G401.6 (cell line): ENCODE results near the gene PPP3CB.

Source experiments
- FAIRE-seq: peaks from 2 replicates; lab custom pipeline; 2012; peaks lifted over from hg19 to GRCh38; lab: Jason Lieb, UNC

The PPP3CB gene

DNA sequence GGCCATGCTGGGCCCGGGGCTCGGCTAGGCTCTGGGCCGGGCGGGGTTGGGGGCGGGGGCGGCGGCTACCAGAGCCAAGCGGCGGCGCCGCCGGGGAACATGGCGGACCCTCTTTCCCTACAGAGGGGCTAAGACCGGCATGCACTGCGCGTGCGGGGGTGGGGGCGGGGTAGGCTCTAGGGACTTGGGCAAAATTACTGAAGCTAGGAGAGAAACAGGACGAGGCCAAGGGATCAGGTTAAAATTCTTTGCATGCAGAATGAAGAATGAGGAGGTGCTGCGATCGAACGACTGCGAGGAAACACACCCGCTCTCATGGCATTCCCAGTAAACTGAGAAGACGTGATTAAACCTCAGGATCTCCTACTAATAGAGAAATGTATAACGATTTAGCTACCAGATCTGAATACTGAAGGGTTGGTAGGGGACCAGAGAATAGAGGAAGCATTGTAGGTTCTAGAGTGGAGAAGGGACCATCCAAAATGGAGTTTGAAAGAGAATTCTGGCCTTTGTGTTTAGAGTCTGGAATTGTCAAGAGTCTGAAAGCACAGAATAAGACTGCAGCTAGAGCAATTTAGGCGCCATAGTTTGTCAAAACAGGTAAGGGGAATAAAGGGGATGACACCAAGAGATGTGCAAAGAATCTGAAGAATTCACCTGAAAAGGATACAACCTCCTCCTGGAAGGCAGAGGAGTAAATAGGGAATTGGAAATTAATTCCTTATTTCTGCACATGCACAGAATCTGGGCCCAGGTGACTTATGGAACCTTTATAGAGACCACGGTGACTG lies at the start of gene PPP3CB:
Gene PPP3CB, minus strand, starts transcription at position 141 of the 791 bp plus-strand sequence. Its CDS starts 135 bp downstream, at position 6.
- FAIRE-seq: peak; percentile 83

DNA sequence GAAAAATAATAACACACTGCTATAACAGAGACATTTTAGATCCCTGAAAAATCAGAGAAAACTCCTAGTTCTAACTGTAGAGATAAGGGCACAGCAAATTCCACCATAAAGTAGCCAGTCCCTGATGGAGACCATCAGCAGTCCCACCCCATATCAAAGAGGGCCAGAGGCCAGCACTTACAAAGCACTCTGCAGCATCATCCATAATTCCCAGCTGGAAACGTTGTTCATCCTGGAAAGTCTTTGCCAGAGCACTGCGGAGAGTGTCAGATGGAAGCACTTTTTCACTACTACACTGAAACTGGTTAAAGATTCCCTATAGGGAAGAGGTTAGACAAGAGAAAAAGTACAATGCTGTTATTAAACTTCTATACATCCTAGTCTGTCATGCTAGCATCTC lies 49.5 kb upstream of the PPP3CB start:
- no peak for FAIRE-seq

DNA sequence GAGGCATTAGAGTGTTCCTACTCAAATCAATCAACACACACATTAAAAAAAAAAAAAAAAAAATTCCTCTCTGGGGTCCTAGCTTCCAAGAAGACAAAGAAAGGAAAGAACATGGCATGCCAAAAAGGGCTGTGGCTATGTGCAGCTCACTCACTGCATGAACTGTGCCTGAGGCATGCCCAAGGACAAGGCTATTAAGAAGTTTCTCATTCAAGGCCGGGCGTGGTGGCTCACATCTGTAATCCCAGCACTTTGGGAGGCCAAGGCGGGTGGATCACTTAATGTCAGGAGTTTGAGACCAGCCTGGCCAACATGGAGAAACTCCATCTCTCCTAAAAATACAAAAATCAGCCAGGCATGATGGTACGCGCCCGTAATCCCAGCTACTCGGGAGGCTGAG lies 41.9 kb upstream of the PPP3CB start:
- FAIRE-seq: no peak

DNA sequence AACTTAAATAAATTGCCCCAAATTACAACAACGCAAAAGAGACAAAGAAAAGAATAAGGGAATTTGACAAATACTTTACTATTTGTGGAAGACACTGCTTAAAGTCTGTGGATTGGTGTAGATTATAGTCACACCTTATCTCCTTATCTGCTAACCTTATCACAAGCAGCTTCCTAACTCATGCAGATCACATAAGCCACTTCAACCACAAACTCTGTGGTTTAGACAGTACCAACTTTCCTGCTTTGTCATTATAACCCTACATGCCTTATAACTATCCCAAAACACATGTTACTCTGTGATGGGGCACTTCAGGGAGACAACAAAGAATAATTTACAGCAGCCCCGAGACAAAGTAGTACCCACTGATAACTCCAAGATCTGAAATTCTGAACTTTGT lies 41.5 kb upstream of the PPP3CB start:
- no peak for FAIRE-seq

DNA sequence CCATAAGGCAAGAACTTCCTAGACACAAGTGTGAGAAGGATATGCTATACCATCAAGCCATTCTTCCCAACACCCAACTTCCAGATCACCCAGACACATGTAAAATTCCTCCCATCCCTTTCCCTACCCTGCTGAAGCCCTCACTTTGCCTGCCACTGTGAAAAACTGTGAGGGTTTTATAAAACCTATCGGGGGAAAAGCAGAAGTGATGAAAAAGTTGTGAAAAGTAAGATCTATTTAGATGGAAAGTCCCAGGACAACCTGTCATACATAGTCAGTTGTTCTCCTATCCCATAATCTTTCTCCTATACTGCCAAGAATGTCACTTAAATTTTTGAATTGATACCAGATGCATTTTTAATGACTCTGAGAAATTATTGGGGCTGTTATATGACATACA lies 39.0 kb upstream of the PPP3CB start:
- FAIRE-seq: no peak

DNA sequence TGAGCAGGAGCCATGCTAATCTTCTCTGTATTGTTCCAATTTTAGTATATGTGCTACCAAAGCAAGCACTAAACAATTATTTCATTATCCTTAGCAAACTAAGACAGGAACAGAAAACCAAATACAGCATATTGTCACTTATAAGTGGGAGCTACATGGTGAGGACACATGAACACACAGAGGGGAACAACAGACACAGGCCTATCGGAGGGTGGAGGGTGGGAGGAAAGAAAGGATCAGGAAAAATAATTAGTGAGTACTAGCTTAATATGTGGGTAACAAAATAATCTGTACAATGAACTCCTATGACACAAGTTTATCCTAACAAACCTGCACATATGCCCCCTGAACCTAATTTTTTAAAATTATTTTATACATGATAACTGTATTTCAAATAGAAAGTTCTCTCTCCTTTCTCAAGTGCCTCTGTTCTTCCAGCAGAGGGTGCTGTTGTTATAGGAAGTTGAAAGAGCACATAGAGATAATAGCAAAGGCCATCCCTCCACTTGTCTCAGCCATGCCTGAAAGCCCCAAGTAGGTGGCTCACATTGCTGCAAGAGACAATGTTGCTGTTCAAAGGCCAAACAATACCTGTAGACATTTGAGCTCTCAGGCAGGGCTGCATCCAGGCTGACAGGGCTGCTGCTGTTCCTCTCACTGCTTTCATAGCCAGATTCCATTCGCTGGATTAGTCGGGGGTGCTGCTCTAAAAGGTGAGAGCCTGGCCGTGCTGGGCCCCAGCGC lies 33.4 kb upstream of the PPP3CB start:
- FAIRE-seq: peak; percentile 93

DNA sequence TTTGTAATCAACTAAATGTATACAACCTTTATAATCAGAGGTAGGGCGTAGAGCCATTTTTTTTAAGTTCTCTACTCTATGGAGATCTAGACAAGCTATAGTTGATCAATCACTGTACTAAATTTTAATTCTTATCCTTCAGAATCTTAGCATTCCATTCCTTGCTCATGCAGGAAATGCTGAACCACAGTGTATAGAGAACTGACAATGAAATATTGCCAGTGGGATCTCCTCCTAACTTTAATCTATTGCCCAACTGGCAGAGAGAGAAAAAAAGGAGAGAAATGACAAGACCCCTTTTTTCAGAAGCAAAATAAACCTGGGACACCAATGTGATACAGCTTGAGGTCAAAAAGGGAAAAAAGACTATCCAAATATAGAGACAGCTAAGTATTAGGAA lies 26.4 kb upstream of the PPP3CB start:
- no peak for FAIRE-seq

DNA sequence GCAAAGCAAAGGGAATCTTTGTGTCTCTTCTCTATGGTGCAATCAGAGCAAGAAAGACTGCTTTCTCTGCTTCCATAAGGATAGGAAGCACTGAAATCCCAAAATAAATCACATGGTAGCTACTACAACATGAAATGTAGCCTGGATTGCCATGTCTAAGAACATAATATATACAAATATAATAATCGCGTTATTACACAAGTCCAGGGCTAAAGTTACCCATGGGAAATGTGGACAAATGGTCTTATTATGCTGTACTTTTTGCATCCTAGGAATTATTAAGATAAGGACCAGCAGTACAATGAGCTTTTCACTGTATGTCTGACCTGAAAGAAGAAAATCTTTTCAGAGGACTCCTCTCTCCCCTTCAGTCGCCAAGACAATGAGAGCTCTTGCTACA lies 23.5 kb upstream of the PPP3CB start:
- no peak for FAIRE-seq

DNA sequence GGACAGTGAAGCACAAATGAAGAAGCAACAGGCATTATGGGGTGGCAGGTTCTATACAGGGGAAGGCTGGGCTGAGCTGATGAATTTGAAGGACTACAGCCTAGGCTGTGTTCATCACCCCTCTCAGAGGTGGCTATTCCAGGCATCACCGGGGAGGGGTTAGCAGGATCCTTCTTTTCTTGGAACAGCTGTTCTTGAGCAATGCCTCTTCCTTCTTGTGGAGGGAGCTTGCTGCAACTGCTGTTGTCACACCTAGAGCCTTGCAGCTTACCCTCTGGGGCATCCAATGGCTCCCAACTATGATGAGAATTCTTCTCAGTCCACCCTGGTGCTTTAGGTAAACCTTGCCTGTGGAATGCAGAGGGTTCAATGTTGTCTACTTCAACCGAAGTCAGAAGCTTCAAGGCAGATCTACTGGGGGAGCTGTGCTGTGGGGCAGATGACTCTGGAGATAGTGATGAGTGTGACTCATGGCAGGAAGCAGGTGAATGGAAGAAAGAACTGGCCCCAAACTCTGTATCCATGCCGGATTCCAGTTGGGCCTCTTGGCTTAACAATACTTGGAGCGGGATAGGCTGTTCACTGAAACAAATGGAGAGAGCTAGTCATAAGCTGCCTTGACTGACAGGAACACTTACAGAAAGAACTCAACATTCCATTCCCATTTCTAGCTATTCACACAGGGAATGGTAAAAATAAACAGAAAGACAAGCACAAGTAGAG lies 21.5 kb upstream of the PPP3CB start:
- no peak for FAIRE-seq

DNA sequence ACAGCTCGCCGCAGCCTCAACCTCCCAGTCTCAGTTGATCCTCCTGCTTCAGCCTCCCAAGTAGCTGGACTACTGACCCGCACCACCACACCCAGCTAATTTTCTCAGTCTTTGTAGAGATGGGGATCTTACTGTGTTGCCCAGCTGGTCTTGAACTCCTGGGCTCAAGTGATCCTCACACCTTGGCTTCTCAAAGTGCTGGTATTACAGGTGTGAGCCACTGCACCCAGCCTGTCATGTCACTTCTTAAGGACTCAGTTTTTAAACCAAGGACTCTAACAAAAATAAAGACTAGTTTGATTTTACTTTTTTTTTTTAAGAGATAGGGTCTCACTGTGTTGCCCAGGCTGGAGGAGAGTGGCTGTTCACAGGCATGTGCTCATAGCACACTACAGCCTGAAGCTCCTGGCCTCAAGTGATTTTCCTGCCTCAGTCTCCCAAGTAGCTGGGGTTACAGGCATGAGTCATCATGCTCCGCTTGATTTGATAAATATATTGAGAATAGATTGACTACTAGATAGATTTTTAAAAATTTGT lies 16.5 kb upstream of the PPP3CB start:
- FAIRE-seq: no peak

DNA sequence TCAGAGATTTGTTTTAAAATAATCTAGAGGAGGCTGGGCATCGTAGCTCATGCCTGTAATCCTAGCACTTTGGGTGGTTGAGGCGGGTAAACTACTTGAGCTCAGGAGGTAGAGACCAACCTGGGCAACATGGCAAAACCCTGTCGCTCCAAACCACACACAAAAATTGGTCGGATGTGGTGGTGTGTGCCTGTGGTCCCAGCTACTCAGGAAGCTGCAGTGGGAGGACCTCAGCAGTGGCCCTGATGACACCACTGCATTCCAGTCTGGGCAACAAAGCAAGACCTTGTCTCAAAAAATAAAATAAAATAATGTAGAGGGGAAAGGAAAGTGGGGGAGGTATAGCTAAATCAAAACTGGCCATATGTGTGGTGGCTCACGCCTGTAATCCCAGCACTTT lies 13.9 kb upstream of the PPP3CB start:
- FAIRE-seq: no peak

DNA sequence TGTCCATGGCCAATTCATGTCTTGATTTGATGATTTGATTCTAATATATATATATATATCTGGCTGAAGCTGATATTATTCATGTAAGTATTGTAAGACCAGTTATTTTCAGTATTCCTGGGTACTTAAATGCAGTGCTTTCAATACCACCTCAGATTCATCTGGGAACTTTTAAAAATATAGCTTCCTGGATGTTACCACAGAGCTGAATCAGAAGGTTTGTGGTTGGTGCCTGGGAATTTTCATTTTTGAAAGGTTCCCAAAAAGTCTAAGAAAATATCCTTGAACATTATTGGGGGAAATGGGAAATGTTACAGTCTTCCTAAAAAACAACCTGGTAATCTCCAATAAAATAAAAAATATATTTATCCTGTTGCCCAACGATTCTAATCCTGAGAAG lies 10.7 kb upstream of the PPP3CB start:
- no peak for FAIRE-seq

DNA sequence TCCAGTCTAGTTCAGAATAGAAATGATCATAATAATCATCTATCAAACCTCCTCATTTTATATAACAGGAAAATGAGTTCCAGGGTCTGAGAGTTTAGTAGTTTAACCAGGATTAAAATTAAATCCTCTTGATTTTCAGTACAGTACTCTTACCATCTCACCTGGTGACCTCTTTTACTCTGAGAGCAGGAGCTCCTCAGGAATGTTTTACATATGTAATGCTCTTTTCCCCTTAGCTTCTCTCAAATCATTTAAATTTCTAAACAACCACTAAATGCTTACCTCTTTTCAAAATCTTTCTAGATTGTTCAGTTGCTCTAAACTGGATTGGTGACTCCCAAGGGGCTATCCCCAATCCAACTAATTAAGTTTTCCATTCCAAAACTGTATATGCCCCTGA lies 10.2 kb upstream of the PPP3CB start:
- FAIRE-seq: no peak

DNA sequence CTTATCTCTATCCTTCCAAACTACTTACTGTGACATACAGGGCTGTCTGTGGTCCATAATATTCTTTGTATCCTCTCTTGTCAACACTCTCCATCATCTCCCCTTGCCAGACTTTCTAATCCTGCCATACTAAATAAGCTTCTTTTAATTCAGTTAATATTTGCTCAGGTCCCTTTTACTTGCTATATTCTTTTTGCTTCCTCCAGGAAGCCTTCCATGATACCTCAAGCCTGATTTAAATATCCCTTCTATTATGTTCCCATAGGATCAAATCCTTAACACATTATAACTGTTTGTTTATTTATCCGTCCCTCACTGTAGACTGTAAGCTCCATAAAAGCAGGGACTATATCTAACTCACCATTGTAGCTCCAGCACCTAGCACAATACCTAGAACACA lies 7.2 kb upstream of the PPP3CB start:
- FAIRE-seq: no peak

DNA sequence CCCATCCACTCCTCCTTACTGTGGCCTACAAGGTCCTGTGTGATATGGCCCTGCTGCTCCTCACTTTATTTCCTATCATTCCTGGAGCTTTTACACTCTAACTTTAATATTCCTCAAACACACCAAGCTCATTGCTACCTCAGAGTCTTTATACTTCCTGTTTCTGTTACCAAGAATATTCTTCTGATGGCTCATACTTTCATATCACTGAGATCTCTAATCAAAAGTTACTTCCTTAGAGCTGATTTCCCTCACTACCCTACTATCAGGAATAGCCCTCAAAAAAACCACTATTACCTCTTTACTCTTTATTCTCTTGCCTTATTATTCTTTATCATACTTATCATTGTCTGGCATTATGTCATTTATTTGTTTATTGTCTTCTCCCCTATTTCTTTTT lies 5.8 kb upstream of the PPP3CB start:
- FAIRE-seq: no peak

DNA sequence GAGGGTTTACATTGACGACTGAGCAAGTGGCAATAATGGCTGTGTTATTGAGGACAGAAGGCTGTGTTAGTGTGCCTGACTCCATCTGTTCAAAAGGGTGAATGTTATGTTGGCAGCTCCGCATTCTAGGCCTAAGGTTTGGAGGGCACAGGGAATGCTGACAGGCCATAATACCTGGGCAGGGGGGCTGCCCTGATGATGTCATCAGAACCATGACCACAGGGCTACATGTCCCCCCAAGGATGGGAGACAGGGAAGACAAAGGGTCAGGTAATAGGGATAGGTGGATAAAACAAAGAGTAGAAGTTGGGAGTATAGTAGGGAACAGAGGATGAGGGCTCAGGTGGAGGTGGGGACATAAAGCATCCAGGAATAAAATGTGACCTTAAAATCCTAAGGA lies 1.8 kb upstream of the PPP3CB start:
- no peak for FAIRE-seq

DNA sequence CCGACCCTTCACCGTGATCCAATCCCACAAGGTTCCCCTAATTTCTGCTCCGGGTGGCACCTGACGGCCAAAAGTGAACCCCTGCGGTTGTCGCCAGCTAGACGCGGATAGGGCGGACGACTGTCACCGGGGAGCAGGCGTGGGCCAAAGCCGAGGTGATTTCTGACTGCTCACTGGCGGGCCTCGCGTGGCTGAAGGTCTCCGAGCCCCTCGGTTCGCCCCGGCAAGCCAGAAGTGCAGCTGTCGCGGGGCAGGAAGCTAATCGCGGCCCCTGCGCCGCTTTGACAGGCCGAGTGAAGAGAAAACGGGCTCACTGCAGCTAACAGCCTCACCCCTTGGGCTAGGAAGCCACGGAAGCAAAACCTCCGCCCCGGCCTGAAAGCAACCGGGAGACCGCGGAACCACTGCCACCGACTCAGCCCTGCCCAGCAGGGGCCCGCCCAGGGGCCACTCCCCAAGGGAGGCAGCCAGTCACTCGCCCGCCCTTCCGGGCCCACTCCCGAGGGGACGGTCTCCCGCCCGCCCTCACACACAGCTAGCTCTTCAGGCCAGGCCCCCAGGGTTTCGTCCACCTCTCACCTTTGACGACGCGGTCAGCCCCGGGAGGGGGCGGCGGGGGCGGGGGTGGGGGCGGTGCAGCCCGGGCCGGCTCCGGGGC lies 469 bp downstream of the PPP3CB start:
- FAIRE-seq: no peak

DNA sequence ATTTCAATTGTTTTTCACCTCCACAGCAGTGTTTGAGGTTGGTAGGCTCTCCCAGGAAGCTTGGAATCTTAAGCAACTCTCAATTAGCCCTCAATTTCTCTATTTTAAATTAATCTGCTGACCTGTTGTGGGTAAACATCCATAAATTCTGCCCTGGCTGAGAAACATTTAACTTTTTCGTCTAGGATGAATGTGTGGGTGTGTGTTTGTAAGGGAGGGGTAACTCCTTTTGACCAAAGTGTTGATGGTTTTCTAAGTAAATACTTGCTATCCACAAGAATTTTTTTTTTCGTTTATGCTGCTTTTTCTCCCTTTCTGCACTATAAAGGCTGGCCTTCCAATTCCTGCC lies 973 bp downstream of the PPP3CB start:
- FAIRE-seq: no peak

DNA sequence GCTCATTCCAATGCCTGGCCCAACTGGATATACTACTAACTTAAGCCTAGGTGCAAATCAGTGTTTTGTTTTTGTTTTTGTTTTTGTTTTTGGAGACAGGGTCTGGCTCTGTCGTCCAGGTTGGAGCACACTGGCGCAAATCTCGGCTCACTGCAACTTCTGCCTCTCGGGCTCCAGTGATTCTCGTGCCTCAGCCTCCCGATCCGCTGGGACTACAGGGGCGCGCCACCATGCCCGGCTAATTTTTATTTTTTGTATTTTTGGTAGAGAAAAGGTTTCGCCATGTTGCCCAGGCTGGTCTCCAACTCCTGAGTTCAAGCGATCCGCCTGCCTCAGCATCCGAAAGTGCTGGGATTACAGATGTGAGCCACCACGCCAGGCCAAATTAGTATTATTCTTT lies 1.6 kb downstream of the PPP3CB start:
- no peak for FAIRE-seq

DNA sequence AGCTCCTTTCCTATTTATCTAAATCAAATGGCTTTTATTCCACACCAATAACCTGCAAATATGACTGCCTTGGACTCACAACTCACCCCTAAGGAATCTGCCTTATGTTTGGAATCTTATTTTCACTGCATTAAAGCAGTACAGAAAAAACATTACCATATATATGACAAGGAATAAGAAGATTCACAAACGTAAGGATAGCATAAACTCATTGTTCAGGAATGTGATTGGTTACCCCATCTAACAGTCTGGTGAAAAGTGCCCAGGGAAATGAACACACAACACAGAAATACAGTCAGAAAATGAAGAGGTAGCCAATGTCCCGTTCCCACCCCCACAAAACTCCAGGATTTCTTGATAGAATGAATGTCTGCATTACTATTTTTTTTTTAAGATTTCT lies 2.0 kb downstream of the PPP3CB start:
- FAIRE-seq: no peak

DNA sequence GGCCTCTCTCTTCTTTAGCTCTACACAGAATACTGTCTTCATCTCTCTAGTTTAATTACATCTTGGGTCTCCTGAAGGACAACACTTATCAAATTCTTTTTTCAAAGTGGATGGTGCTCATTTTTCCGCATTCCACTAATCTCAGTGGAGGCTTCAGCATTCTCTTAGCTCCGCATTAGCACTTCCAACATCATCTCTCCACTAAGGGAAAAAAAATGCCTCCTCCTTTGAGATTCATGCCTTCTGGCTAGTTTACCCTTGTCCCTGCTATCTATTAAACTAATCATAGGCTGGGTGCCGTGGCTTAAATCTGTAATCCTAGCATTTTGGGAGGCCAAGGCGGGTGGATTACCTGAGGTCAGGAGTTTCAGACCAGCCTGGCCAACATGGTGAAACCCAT lies 9.2 kb downstream of the PPP3CB start:
- no peak for FAIRE-seq

DNA sequence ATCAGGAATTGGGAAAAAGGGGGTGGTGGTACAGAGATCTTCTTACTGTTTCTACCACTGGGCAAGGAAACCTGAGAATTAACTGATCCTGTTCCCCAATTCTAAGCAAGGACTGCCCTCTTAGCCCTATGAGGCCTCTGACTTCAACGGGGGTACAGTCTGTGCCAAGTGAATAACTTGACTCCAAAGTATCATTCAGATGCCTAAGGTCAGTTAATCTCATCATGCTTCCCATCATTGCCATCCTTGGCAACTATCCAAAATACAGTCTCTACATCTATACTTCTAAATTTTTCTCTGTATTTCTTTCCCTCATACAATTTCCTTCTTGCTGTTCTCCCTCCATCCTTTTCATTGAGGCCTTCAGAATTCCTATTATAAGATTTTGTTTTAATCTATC lies 10.5 kb downstream of the PPP3CB start:
- no peak for FAIRE-seq

DNA sequence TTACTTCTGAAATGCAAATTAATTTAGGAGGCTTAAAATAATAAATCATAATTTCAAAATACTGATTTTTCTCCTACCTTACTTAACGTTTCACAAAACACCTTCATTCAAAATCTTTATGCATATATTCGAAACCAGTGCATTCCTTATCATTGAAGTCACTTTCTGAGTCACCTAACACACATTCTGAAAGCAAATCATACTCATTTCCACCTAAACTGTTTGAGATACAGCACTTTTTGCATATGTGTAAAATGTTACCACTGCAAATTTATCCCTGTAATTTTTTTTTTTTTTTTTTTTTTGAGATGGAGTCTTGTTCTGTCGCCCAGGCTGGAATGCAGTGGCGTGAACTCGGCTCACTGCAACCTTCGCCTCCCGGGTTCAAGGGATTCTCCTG lies 15.7 kb downstream of the PPP3CB start:
- FAIRE-seq: no peak
